Thoracic aorta (tissue), 2 donors: ENCODE measurements around the gene B4GAT1. TPM values are rescaled to one million over a fixed set of nuclear protein-coding genes. Genes with fewer than 3 reads are reported as not detected.

ENCODE experiments used
- ATAC-seq: fragments of 150-250 bp; one replicate; pipeline ENCODE4 v1.8.0; 2017; ENCODE audit warnings: low read depth; ENCODE audit not compliant: insufficient number of reproducible peaks, low FRiP score
- DNase-seq: peaks from one replicate; pipeline ENCODE4 v3.0.0-alpha.2; 2020; ENCODE audit warnings: low spot score
- H3K27ac ChIP-seq, 2 donors: fragments of 200-600 bp; sonication (generic); 1 replicate in 1 of 2; 2 replicates in 1 of 2; pipeline ENCODE4 v1.5.1; 2016; ENCODE audit warnings: mild to moderate bottlenecking in 2 of 2, moderate library complexity in 2 of 2
- H3K27me3 ChIP-seq: fragments of 200-600 bp; sonication (generic); replicated peaks from 2 replicates; pipeline ENCODE4 v1.6.0; 2016; ENCODE audit warnings: mild to moderate bottlenecking; ENCODE audit not compliant: insufficient read depth
- H3K36me3 ChIP-seq: fragments of 200-600 bp; sonication (generic); one replicate; pipeline ENCODE4 v1.5.1; 2016
- H3K4me1 ChIP-seq, 2 donors: fragments of 200-600 bp; sonication (generic); 1 replicate in 1 of 2; 2 replicates in 1 of 2; pipeline versions ENCODE4 v1.5.1 to v1.6.0; 2016; ENCODE audit warnings: low read depth in 2 of 2, mild to moderate bottlenecking in 1 of 2; ENCODE audit not compliant: control insufficient read depth in 1 of 2
- H3K4me3 ChIP-seq: fragments of 200-600 bp; sonication (generic); 2 replicates; pipeline ENCODE4 v1.5.1; 2016; ENCODE audit warnings: mild to moderate bottlenecking
- H3K9me3 ChIP-seq: fragments of 200-600 bp; sonication (generic); 2 replicates; pipeline ENCODE4 v1.5.1; 2016
- total RNA-seq, 2 donors: library from RNA; depleted of rRNA; stranded (reverse); fragments of >200 nt; gene quantifications; one replicate each; pipeline versions ENCODE4 v1.1.0 to v1.2.3, GENCODE V29; 2016
- TF ChIP-seq, protein P1 (sequence below): fragments of 200-600 bp; sonication (generic); IDR thresholded peaks from one replicate; pipeline ENCODE4 v1.5.1; 2019; ENCODE audit warnings: antibody characterized with exemption

B4GAT1 gene
- total RNA-seq, 2 donors from 2014 or later, result 15.7 to 34.1 TPM

DNA sequence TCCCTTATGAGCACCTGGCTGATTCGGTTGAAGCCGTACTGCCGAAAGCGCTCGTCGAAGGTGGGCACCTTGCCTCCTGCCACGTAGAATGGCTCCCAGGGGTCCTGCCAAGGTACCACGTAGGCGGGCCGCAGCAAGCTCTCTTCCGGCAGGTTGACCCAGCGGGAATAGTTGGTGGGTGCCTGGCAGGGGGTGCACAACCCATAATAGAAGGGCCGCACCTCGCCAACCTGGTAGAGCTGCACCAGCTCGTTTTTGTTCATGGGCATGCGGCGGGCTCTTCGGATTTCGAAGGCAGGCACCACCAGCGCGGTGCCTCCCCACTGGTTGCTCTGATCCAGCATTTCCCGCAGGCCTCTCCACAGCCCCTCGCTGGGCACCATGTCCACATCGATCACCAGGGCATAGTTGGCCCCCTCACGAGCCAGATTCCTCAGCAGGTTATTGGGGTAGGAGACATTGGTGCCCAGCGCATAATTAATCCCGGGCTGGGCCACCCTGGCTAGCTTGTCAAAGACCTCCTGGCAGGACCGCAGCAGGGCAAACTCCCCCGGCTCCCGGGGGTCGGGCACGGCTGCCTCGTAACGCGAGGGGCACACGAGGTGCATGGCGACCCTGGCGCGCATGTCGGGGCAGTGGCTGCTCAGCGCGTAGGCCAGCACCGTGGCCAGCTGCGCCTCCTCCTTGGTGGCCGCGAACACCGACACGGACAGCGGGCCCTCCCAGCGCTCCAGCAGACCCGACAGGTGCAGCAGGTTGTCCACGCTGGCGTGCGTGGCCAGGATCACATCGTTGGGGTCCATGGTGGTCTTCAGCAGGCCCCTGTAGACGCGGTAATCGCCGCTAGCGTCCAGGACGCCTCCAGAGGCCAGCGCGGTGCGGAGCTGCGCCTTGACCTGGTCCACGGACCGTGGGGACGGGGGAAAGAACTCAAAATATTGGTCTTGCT, 679 bp downstream of the B4GAT1 start:
- DNase-seq (no peak), ATAC-seq (no peak)
- TF ChIP-seq, protein P1, sequence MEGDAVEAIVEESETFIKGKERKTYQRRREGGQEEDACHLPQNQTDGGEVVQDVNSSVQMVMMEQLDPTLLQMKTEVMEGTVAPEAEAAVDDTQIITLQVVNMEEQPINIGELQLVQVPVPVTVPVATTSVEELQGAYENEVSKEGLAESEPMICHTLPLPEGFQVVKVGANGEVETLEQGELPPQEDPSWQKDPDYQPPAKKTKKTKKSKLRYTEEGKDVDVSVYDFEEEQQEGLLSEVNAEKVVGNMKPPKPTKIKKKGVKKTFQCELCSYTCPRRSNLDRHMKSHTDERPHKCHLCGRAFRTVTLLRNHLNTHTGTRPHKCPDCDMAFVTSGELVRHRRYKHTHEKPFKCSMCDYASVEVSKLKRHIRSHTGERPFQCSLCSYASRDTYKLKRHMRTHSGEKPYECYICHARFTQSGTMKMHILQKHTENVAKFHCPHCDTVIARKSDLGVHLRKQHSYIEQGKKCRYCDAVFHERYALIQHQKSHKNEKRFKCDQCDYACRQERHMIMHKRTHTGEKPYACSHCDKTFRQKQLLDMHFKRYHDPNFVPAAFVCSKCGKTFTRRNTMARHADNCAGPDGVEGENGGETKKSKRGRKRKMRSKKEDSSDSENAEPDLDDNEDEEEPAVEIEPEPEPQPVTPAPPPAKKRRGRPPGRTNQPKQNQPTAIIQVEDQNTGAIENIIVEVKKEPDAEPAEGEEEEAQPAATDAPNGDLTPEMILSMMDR, result no peak
- Histone ChIP-seq H3K27ac (peak overlapping the region; percentile 84), H3K4me1 (peaks cover 25 to 41% of the 10 kb centered on the region in 2 donors), H3K9me3 (no peaks in the 10 kb centered on the region), H3K27me3 (no peaks in the 10 kb centered on the region), H3K36me3 (peaks cover under 1% of the 10 kb centered on the region), H3K4me3 (peak overlapping the region; percentile 94)

DNA sequence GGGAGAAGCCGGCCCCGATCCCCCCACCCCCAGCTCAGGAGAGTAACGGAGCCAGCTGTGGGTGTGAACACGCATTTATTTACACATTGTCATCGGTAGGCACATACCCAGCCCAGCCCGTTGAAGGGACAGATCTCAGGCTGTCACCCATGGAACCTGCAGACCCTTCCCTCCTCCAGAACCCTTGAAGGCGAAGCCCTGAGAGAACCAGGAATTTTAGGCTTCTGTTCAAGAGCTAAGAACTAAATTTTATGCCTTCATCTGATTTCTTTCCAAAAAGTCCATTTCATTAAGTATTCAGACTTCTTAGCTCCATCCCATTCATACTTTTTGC, 2.1 kb downstream of the B4GAT1 start:
- no peak for ATAC-seq
- DNase-seq, result no peak
- Histone ChIP-seq H3K9me3 (no peaks in the 10 kb centered on the region), H3K4me3 (peak overlapping the region; percentile 91), H3K27me3 (no peaks in the 10 kb centered on the region), H3K4me1 (peaks cover 25 to 41% of the 10 kb centered on the region in 2 donors), H3K27ac (peak overlapping the region; percentile 79 to 84), H3K36me3 (peaks cover 14% of the 10 kb centered on the region)
- TF ChIP-seq, protein P1, result no peak

DNA sequence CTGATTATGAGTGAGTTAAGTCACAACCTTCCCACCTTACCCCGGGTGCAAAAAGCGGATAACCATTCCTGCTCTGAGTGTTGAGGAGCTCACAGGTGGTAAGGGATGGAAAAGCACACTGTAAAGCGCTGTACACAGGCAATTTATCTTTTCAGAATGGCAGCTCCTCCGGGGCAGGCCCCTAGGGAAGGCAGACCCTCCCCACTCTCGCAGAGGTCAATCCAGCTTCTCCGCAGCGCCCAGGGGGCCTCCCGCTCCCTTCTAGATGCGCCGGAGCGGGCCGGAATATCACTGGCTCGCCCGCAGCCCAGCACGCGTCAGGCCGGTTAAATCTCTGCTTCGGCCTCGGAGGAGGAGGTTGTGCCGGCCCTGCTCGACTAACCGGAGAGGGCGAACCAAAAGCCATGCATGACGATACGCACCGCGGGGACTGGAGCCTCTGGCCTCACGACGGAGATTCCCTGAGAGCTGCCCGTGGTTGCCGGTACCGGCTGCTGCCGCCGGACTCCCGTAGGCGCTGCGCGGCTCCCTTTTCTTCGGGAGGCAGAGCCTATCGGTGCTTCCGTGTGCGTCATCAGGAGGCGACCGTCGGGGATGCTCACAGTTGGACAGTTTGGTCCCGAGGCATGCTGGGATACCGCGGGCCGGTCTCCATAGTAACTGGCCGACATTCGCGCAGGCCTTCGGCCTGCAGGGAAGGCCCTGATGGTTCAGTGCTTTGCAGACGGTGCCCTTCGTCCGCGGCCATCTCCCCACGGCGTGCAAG, 2.7 kb downstream of the B4GAT1 start, which contains the start of gene BRMS1:
Gene BRMS1 (minus strand): TSS at position 555 of the 766 bp plus-strand sequence. CDS start 2,870 bp downstream, outside the sequence.
- H3K9me3 ChIP-seq, result no peaks in the 10 kb centered on the region
- peaks cover 20% of the 10 kb centered on the region for H3K36me3 ChIP-seq
- H3K27ac ChIP-seq, result peak within 1 kb of the TSS; percentile 79 to 84
- peaks cover 25 to 41% of the 10 kb centered on the region in 2 donors for H3K4me1 ChIP-seq
- H3K4me3 ChIP-seq, result peak within 1 kb of the TSS; percentile 91
- ATAC-seq (peak; percentile 84), DNase-seq (peak; percentile 95)
- no peaks in the 10 kb centered on the region for H3K27me3 ChIP-seq
- TF ChIP-seq, protein P1, result peak; percentile 38

DNA sequence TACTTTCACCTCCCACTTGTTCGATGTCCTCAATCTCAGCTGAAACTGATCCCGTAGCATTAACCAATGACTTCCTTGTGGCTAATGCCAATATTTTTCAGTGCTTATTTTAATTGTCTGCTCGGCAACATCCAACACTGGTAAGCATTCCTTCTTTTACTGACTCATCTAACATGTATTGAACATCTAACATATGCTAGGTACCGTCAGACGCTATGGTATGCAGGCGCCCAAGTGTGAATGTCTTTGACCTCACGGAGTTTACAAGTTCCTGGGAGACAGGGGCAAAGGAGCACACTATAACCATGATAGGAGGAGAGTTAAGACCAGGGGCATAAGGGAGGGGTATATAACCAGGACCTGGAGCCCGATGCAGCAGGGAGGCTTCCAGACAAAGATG, 4.3 kb downstream of the B4GAT1 start:
- DNase-seq, result no peak
- no peaks in the 10 kb centered on the region for H3K27me3 ChIP-seq
- no peak for ATAC-seq
- H3K27ac ChIP-seq, result no peak overlapping the region
- H3K4me1 ChIP-seq, result peaks cover 25 to 38% of the 10 kb centered on the region in 2 donors
- no peaks in the 10 kb centered on the region for H3K9me3 ChIP-seq
- TF ChIP-seq, protein P1, result no peak
- no peak overlapping the region for H3K4me3 ChIP-seq
- peaks cover 29% of the 10 kb centered on the region for H3K36me3 ChIP-seq
